Neutrophil (primary cell): ENCODE data around the gene GLT8D2.

ENCODE experiments used
- H3K27ac ChIP-seq: fragments of 200-600 bp; sonication (generic); 2 replicates; pipeline ENCODE4 v1.5.1; 2016; ENCODE audit warnings: mild to moderate bottlenecking, moderate library complexity
- H3K27me3 ChIP-seq: fragments of 200-600 bp; sonication (generic); 2 replicates; pipeline ENCODE4 v1.6.0; 2016; ENCODE audit warnings: mild to moderate bottlenecking
- H3K36me3 ChIP-seq: fragments of 200-600 bp; sonication (generic); 2 replicates; pipeline ENCODE4 v1.5.1; 2017
- H3K4me1 ChIP-seq, 2 experiments: fragments of 200-600 bp in 1 of 2; sonication (generic) in 1 of 2; 1 replicate in 1 of 2; 2 replicates in 1 of 2; pipeline versions ENCODE4 v1.5.1 to v1.6.1; 2013 to 2016; ENCODE audit warnings: low read depth in 1 of 2, low read length in 1 of 2, mild to moderate bottlenecking in 1 of 2, moderate library complexity in 1 of 2; ENCODE audit not compliant: control insufficient read depth in 1 of 2, insufficient read depth in 1 of 2
- H3K4me3 ChIP-seq, 2 experiments: fragments of 200-600 bp in 1 of 2; sonication (generic) in 1 of 2; 1 replicate in 1 of 2; 2 replicates in 1 of 2; pipeline ENCODE4 v1.5.1; 2013 to 2016; ENCODE audit warnings: low read depth in 1 of 2, low read length in 1 of 2, mild to moderate bottlenecking in 1 of 2, moderate library complexity in 1 of 2
- H3K9me3 ChIP-seq: fragments of 200-600 bp; sonication (generic); 2 replicates; pipeline ENCODE4 v1.5.1; 2016
- TF ChIP-seq, protein P1 (sequence below): fragments of 200-600 bp; sonication (generic); IDR thresholded peaks from 2 replicates; pipeline ENCODE4 v1.5.1; 2016; ENCODE audit warnings: antibody characterized with exemption

The GLT8D2 gene

DNA sequence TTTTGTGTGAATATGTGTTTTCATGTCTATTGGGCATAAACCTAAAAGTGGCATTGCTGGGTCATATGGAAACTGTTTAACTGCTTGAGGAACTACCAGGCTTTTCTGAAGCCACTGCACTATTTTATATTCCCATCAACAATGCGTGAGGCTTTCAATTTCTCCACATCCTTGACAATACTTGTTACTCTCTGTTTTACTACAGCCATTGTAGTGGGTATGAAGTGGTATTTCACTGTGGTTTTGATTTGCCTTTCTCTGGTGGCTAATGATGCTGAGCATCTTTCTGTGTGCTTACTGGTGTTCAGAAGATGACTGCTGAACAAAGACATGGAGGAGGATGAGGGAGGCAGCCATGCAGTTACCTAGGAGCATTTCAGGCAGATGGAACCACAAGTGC is 97.5 kb downstream of the GLT8D2 start:
- peaks cover 60% of the 10 kb centered on the region for H3K36me3 ChIP-seq
- TF ChIP-seq, protein P1, sequence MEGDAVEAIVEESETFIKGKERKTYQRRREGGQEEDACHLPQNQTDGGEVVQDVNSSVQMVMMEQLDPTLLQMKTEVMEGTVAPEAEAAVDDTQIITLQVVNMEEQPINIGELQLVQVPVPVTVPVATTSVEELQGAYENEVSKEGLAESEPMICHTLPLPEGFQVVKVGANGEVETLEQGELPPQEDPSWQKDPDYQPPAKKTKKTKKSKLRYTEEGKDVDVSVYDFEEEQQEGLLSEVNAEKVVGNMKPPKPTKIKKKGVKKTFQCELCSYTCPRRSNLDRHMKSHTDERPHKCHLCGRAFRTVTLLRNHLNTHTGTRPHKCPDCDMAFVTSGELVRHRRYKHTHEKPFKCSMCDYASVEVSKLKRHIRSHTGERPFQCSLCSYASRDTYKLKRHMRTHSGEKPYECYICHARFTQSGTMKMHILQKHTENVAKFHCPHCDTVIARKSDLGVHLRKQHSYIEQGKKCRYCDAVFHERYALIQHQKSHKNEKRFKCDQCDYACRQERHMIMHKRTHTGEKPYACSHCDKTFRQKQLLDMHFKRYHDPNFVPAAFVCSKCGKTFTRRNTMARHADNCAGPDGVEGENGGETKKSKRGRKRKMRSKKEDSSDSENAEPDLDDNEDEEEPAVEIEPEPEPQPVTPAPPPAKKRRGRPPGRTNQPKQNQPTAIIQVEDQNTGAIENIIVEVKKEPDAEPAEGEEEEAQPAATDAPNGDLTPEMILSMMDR = no peak

DNA sequence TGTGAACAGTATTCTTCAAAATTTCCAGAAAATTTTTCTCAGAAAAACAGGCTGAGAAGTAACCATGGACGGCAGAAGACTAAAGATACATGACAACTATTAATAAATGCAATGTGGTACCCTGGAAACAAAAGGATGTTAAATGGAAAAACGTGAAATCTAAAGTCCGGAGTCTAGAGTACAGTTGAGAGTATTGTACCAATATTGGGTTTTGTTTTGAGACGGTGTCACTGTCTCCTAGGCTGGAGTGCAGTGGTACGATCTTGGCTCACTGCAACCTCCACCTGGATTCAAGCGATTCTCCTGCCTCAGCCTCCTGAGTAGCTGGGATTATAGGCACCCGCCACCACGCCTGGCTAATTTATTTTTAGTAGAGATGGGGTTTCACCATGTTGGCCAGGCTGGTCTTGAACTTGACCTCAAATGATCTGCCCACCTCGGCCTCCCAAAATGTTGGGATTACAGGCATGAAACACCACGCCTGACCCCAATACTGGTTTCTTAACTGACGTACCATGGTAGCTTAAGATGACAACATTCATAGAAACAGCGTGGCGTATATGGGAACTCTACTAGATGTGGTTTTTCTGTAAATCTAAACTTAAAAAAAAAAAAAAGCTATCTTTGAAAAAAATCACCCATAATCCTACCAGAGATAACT is 101.1 kb downstream of the GLT8D2 start:
- peaks cover 93% of the 10 kb centered on the region for H3K36me3 ChIP-seq
- no peak overlapping the region for H3K4me3 ChIP-seq
- no peaks in the 10 kb centered on the region for H3K4me1 ChIP-seq
- no peak overlapping the region for H3K27ac ChIP-seq
- no peaks in the 10 kb centered on the region for H3K9me3 ChIP-seq
- no peaks in the 10 kb centered on the region for H3K27me3 ChIP-seq
- TF ChIP-seq, protein P1 = no peak

More for the DNA sequence above, 97.5 kb downstream of the GLT8D2 start:
- Histone ChIP-seq H3K4me3 (no peak overlapping the region), H3K4me1 (peaks cover 11 to 14% of the 10 kb centered on the region in 2 experiments), H3K9me3 (no peaks in the 10 kb centered on the region), H3K27ac (no peak overlapping the region), H3K27me3 (no peaks in the 10 kb centered on the region)

DNA sequence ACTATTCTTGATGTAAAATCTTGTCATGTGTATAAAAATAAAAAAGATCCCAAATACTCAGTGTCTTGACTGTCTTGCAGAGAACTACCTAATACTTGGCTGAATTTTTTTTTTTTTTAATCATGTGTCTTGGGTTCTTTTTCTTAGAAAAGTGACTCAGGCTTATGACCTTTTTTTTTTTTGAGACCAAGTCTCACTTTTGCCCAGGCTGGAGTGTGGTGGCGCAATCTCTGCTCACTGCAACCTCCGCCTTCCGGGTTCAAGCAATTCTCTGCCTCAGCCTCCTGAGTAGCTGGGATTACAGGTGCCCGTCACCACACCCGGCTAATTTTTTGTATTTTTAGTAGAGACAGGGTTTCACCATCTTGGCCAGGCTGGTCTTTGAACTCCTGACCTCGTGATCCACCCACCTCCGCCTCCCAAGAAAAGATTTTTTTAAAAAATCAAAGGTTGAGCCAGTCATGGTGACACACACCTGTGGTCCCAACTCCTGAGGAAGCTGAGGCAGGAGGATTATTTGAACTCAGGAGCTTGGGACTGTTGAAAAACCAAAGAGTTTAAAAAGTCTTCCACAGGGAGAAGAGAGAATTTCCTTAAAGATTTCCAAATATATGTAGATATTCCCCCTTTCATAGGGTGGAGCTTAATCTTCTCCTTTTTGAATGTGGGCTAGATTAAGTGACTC is 102.0 kb downstream of the GLT8D2 start:
- Histone ChIP-seq H3K4me3 (no peak overlapping the region), H3K27me3 (no peaks in the 10 kb centered on the region), H3K4me1 (no peaks in the 10 kb centered on the region), H3K27ac (no peak overlapping the region), H3K36me3 (peaks cover 93% of the 10 kb centered on the region), H3K9me3 (no peaks in the 10 kb centered on the region)
- TF ChIP-seq, protein P1 = no peak

DNA sequence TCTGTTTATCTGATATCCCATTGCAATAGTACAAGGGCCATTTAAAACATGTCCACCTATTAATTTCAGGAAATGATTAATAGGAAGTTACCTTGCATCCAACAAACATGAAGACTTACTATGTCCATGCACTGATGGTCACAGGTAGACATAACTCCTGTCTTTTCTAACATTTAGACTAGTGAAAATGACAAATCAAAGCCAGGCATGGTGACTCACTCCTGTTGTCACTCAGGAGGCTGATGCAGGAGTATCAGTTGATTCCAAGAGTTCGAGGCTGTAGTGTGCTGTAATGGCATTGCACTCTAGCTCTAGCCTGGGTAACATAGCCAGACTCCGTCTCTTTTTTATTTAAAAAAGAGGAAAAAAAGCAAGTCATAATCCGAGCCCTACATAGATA is 105.0 kb downstream of the GLT8D2 start:
- Histone ChIP-seq H3K9me3 (no peaks in the 10 kb centered on the region), H3K4me1 (no peaks in the 10 kb centered on the region), H3K27ac (no peak overlapping the region), H3K36me3 (peaks cover 94% of the 10 kb centered on the region), H3K4me3 (no peak overlapping the region), H3K27me3 (no peaks in the 10 kb centered on the region)
- TF ChIP-seq, protein P1 = no peak
